HEK293 (cell line): Measurements from ENCODE around the gene KIAA1614.

Source experiments
- CTCF ChIA-PET: fragments of 350-600 bp; formaldehyde crosslinking; extraction: SDS; loops from one replicate; lab custom pipeline; 2021; ENCODE audit warnings: antibody characterized with exemption; lab: Yijun Ruan, JAX
- POLR2A ChIA-PET: fragments of 300-600 bp; formaldehyde crosslinking; extraction: SDS; loops from one replicate; lab custom pipeline; 2020; ENCODE audit warnings: antibody characterized with exemption, inconsistent platforms; lab: Yijun Ruan, JAX
- H3K27ac ChIP-seq: fragments of 200-500 bp; sonication (Bioruptor generic); 2 replicates; pipeline ENCODE4 v1.5.1; 2014; ENCODE audit warnings: low read depth, low read length, control low read depth, inconsistent platforms; ENCODE audit errors: extremely low read depth
- H3K36me3 ChIP-seq, 2 experiments: fragments of 200-500 bp in 1 of 2; sonication (Bioruptor generic) in 1 of 2; 1 replicate in 1 of 2; 2 replicates in 1 of 2; pipeline ENCODE4 v1.5.1; 2014 to 2017; ENCODE audit warnings: inconsistent platforms in 2 of 2, low read length in 2 of 2; ENCODE audit not compliant: control insufficient read depth in 2 of 2, insufficient read depth in 1 of 2
- H3K4me1 ChIP-seq: fragments of 200-500 bp; sonication (Bioruptor generic); 2 replicates; pipeline ENCODE4 v1.5.1; 2014; ENCODE audit warnings: mild to moderate bottlenecking, low read length, inconsistent platforms; ENCODE audit not compliant: control insufficient read depth, insufficient read depth
- H3K4me3 ChIP-seq: 2 replicates; pipeline ENCODE4 v1.5.1; 2011; ENCODE audit warnings: low read depth, mild to moderate bottlenecking, control low read depth, low read length, moderate library complexity
- H3K9me3 ChIP-seq: fragments of 200-500 bp; sonication (Bioruptor generic); 2 replicates; pipeline ENCODE4 v1.5.1; 2014; ENCODE audit warnings: low read depth, low read length, inconsistent platforms; ENCODE audit not compliant: control insufficient read depth, insufficient read depth
- BCL11B ChIP-seq: fragments of 450-650 bp; formaldehyde crosslinking; IDR thresholded peaks from 2 replicates; pipeline ENCODE4 v1.5.1; 2016; ENCODE audit warnings: low read depth, missing biosample characterization, missing genetic modification characterization
- EGR2 ChIP-seq: fragments of 450-650 bp; formaldehyde crosslinking; IDR thresholded peaks from 2 replicates; pipeline ENCODE4 v1.5.1; 2016; ENCODE audit warnings: low read depth, missing biosample characterization, missing genetic modification characterization
- FEZF1 ChIP-seq: fragments of 450-650 bp; formaldehyde crosslinking; IDR thresholded peaks from 2 replicates; pipeline ENCODE4 v1.5.1; 2016; ENCODE audit warnings: missing biosample characterization, missing genetic modification characterization
- KLF10 ChIP-seq: fragments of 450-650 bp; IDR thresholded peaks from 2 replicates; pipeline ENCODE4 v1.5.1; 2018; ENCODE audit warnings: missing biosample characterization, mild to moderate bottlenecking, missing genetic modification characterization
- OVOL3 ChIP-seq: fragments of 450-650 bp; formaldehyde crosslinking; IDR thresholded peaks from 2 replicates; pipeline ENCODE4 v1.5.1; 2016; ENCODE audit warnings: missing biosample characterization, missing genetic modification characterization
- RBAK ChIP-seq: fragments of 450-650 bp; formaldehyde crosslinking; IDR thresholded peaks from 2 replicates; pipeline ENCODE4 v1.5.1; 2016; ENCODE audit warnings: missing biosample characterization, missing genetic modification characterization
- ZEB2 ChIP-seq: fragments of 450-650 bp; formaldehyde crosslinking; IDR thresholded peaks from 2 replicates; pipeline ENCODE4 v1.5.1; 2016; ENCODE audit warnings: missing biosample characterization, missing genetic modification characterization
- ZNF174 ChIP-seq: fragments of 450-650 bp; formaldehyde crosslinking; IDR thresholded peaks from 2 replicates; pipeline ENCODE4 v1.5.0; 2017; ENCODE audit warnings: missing biosample characterization, mild to moderate bottlenecking, missing genetic modification characterization
- ZNF214 ChIP-seq: fragments of 450-650 bp; formaldehyde crosslinking; IDR thresholded peaks from 2 replicates; pipeline ENCODE4 v1.5.1; 2017; ENCODE audit warnings: missing biosample characterization, mild to moderate bottlenecking, missing genetic modification characterization, borderline replicate concordance
- ZNF280C ChIP-seq: fragments of 450-650 bp; formaldehyde crosslinking; IDR thresholded peaks from 2 replicates; pipeline ENCODE4 v1.5.1; 2016; ENCODE audit warnings: missing biosample characterization, missing genetic modification characterization
- ZNF292 ChIP-seq: fragments of 450-650 bp; formaldehyde crosslinking; IDR thresholded peaks from 2 replicates; pipeline ENCODE4 v1.5.1; 2016; ENCODE audit warnings: low read depth, missing biosample characterization, missing genetic modification characterization, borderline replicate concordance
- ZNF354C ChIP-seq: fragments of 450-650 bp; formaldehyde crosslinking; IDR thresholded peaks from 2 replicates; pipeline ENCODE4 v1.5.1; 2016; ENCODE audit warnings: missing biosample characterization, missing genetic modification characterization, low read depth, borderline replicate concordance
- ZNF473 ChIP-seq: fragments of 450-650 bp; formaldehyde crosslinking; IDR thresholded peaks from 2 replicates; pipeline ENCODE4 v1.5.1; 2017; ENCODE audit warnings: missing biosample characterization, missing genetic modification characterization
- ZNF670 ChIP-seq: fragments of 450-650 bp; formaldehyde crosslinking; IDR thresholded peaks from 2 replicates; pipeline ENCODE4 v1.5.1; 2016; ENCODE audit warnings: missing biosample characterization, missing genetic modification characterization, low read depth
- ZNF677 ChIP-seq: fragments of 450-650 bp; IDR thresholded peaks from 2 replicates; pipeline ENCODE4 v1.5.0; 2018; ENCODE audit warnings: missing biosample characterization, mild to moderate bottlenecking, missing genetic modification characterization, moderate library complexity
- ZNF707 ChIP-seq: fragments of 450-650 bp; formaldehyde crosslinking; IDR thresholded peaks from 2 replicates; pipeline ENCODE4 v1.5.1; 2016; ENCODE audit warnings: missing biosample characterization, missing genetic modification characterization
- ZNF76 ChIP-seq: fragments of 450-650 bp; formaldehyde crosslinking; IDR thresholded peaks from 2 replicates; pipeline ENCODE4; 2016; ENCODE audit warnings: low read depth, missing biosample characterization, missing genetic modification characterization, borderline replicate concordance
- TF ChIP-seq, protein P1 (sequence below): fragments of 450-650 bp; formaldehyde crosslinking; IDR thresholded peaks from 2 replicates; pipeline ENCODE4 v1.5.1; 2016; ENCODE audit warnings: missing biosample characterization, missing genetic modification characterization
- TF ChIP-seq, protein P2 (sequence below): fragments of 450-650 bp; formaldehyde crosslinking; IDR thresholded peaks from 2 replicates; pipeline ENCODE4 v1.5.1; 2016; ENCODE audit warnings: missing biosample characterization, missing genetic modification characterization, low read depth
- TF ChIP-seq, protein P3 (sequence below): fragments of 450-650 bp; formaldehyde crosslinking; IDR thresholded peaks from 2 replicates; pipeline ENCODE4 v1.5.1; 2017; ENCODE audit warnings: missing biosample characterization, missing genetic modification characterization

Gene KIAA1614

GRCh38 chr1:180923021-180923841 is 10.5 kb downstream of the KIAA1614 start (continued):
- no peak for TF ChIP-seq RBAK (tag by site-specific recombination)
- TF ChIP-seq ZNF707 (tag by site-specific recombination) = peak; percentile 48; the same call in 1 of the 2 replicates
- TF ChIP-seq, all 188 proteins: peak for 10

- CTCF ChIA-PET = no interaction called here
- no peak overlapping the region for H3K4me3 ChIP-seq
Measured at GRCh38 chr1:180923887-180924286, 11.2 kb downstream of the KIAA1614 start.

DNA sequence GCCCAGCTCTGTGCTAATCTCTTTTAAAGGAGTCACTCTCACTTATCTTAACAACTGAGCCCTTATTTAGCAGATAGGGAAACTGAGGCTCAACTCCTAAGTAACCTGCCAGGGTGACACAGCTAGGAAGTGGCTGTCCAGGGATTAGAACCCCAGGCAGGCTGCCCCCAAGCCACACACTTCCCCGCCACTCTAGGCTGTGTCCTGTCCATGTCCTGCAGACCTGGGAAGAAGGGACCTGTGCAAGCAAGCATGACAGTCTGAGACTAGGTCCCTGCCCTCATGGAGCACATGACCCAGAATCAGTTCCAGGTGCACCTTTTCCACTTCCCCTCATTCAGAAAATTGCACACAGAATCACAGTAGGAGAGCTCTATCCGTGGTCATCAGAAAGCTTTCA is 12.2 kb downstream of the KIAA1614 start:
- ChIA-PET POLR2A (no interaction called here), CTCF (interaction anchor here (0.6 to 1.3 kb wide), 5 partner anchors 37 to 409 kb away, joined by 3 to 4 read pairs (median 4); no protein-coding TSS in a partner anchor)
- Histone ChIP-seq H3K9me3 (no peaks in the 10 kb centered on the region), H3K27ac (no peak overlapping the region), H3K36me3 (no peaks in the 10 kb centered on the region), H3K4me1 (peaks cover 4% of the 10 kb centered on the region; the same call in 1 of the 2 replicates), H3K4me3 (no peak overlapping the region)
- TF ChIP-seq ZNF473 = no peak
- TF ChIP-seq, protein P1, sequence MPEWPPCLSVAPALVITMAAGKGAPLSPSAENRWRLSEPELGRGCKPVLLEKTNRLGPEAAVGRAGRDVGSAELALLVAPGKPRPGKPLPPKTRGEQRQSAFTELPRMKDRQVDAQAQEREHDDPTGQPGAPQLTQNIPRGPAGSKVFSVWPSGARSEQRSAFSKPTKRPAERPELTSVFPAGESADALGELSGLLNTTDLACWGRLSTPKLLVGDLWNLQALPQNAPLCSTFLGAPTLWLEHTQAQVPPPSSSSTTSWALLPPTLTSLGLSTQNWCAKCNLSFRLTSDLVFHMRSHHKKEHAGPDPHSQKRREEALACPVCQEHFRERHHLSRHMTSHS (tag by site-specific recombination) = no peak
- no peak for TF ChIP-seq ZNF354C
- TF ChIP-seq, protein P2, sequence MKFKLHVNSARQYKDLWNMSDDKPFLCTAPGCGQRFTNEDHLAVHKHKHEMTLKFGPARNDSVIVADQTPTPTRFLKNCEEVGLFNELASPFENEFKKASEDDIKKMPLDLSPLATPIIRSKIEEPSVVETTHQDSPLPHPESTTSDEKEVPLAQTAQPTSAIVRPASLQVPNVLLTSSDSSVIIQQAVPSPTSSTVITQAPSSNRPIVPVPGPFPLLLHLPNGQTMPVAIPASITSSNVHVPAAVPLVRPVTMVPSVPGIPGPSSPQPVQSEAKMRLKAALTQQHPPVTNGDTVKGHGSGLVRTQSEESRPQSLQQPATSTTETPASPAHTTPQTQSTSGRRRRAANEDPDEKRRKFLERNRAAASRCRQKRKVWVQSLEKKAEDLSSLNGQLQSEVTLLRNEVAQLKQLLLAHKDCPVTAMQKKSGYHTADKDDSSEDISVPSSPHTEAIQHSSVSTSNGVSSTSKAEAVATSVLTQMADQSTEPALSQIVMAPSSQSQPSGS (tag by site-specific recombination) = no peak
- TF ChIP-seq EGR2 (tag by site-specific recombination) = no peak
- TF ChIP-seq ZNF670 = no peak
- no peak for TF ChIP-seq BCL11B
- TF ChIP-seq ZNF174 (tag by site-specific recombination) = no peak
- no peak for TF ChIP-seq FEZF1
- no peak for TF ChIP-seq OVOL3 (tag by site-specific recombination)
- no peak for TF ChIP-seq ZNF292 (tag by site-specific recombination)
- TF ChIP-seq ZNF76 (tag by site-specific recombination) = no peak
- TF ChIP-seq ZEB2 (tag by site-specific recombination) = no peak

More at GRCh38 chr1:180923887-180924286, 11.2 kb downstream of the KIAA1614 start:
- no peak overlapping the region for H3K27ac ChIP-seq
- TF ChIP-seq ZNF76 (tag by site-specific recombination) = no peak
- no peak for TF ChIP-seq KLF10 (tag by site-specific recombination)
- no peak for TF ChIP-seq ZNF280C (tag by site-specific recombination)
- TF ChIP-seq, protein P3, sequence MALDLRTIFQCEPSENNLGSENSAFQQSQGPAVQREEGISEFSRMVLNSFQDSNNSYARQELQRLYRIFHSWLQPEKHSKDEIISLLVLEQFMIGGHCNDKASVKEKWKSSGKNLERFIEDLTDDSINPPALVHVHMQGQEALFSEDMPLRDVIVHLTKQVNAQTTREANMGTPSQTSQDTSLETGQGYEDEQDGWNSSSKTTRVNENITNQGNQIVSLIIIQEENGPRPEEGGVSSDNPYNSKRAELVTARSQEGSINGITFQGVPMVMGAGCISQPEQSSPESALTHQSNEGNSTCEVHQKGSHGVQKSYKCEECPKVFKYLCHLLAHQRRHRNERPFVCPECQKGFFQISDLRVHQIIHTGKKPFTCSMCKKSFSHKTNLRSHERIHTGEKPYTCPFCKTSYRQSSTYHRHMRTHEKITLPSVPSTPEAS (tag by site-specific recombination) = no peak
- TF ChIP-seq ZNF214 (tag by site-specific recombination) = no peak
- TF ChIP-seq ZNF677 (tag by site-specific recombination) = no peak
- TF ChIP-seq, all 188 proteins: peak for 0
- Histone ChIP-seq H3K9me3 (no peaks in the 10 kb centered on the region), H3K4me1 (peaks cover 4% of the 10 kb centered on the region; the same call in 1 of the 2 replicates), H3K36me3 (no peaks in the 10 kb centered on the region)
- POLR2A ChIA-PET = interaction anchor here (1.7 kb wide), 1 partner anchor 98 kb away, joined by 5 read pairs; no protein-coding TSS in a partner anchor
